Activated CD8-positive, alpha-beta memory T cell treated with anti-CD3 and anti-CD28 coated beads, Interleukin-2, amount 10 ng/mL, durations not matched to agents 7 days and 5 days (primary cell): ENCODE results near the gene KATNA1. TPM values are rescaled to one million over a fixed set of nuclear protein-coding genes. Genes with fewer than 3 reads are reported as not detected.

Experiments
- ATAC-seq: fragments of 150-1000 bp; cut with Tn5 transposase; one replicate; pipeline ENCODE4 v1.10.0; 2021; ENCODE audit warnings: moderate library complexity
- CTCF ChIA-PET: fragments of 350-600 bp; sonication (Branson Sonifier 250); formaldehyde crosslinking; loops from one replicate; lab custom pipeline; 2021; ENCODE audit warnings: antibody characterized with exemption; lab: Charles Lee
- DNase-seq: peaks from one replicate; pipeline ENCODE4 v3.0.0-alpha.2; 2020
- H3K27ac Mint-ChIP-seq: one replicate; pipeline ENCODE4 v1.8.0; 2021; ENCODE audit warnings: mild to moderate bottlenecking, mixed read lengths
- H3K27me3 Mint-ChIP-seq: one replicate; pipeline ENCODE4 v1.8.0; 2021; ENCODE audit warnings: mixed read lengths
- H3K36me3 Mint-ChIP-seq: one replicate; pipeline ENCODE4 v1.8.0; 2021; ENCODE audit warnings: mild to moderate bottlenecking, mixed read lengths
- H3K4me1 Mint-ChIP-seq: one replicate; pipeline ENCODE4 v1.8.0; 2021; ENCODE audit warnings: mixed read lengths
- H3K4me3 Mint-ChIP-seq: one replicate; pipeline ENCODE4 v1.8.0; 2021; ENCODE audit warnings: mild to moderate bottlenecking, moderate library complexity, mixed read lengths
- H3K9me3 Mint-ChIP-seq: one replicate; pipeline ENCODE4 v1.8.0; 2022; ENCODE audit warnings: low read depth, mixed read lengths
- total RNA-seq, 2 experiments: library from RNA; stranded (reverse); gene quantifications; one replicate each; pipeline ENCODE4 v1.2.3, GENCODE V29; 2021

KATNA1 gene
- total RNA-seq, 2 experiments from 2014 or later: 22.3 to 22.7 TPM

DNA sequence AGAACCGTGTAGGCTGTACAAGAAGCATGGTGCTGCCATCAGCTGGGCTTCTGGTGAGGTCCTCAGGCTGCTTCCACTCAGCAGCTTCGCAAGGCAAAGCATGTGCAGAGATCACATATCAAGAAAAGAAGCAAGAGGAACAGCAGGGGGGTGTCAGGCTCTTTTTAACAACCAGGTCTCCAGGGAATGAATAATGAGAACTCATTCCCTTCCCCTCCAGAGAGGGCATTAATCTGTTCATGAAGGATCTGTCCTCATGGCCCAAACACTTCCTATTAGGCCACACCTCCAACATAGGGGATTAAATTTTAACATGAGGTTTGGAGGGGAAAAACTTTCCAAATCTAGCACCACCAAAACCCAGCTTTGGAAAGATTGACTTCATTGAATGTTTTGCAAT is 62.4 kb downstream of the KATNA1 start:
- H3K4me3 Mint-ChIP-seq: no peak overlapping the region
- no peaks in the 10 kb centered on the region for H3K27me3 Mint-ChIP-seq
- DNase-seq (no peak), ATAC-seq (no peak)
- CTCF ChIA-PET: interaction anchor here (1.4 kb wide), 1 partner anchor 62 kb away, joined by 3 read pairs; the partner anchor contains the start of gene KATNA1
- H3K36me3 Mint-ChIP-seq: peaks cover 28% of the 10 kb centered on the region
- no peak overlapping the region for H3K27ac Mint-ChIP-seq
- H3K9me3 Mint-ChIP-seq: no peaks in the 10 kb centered on the region
- H3K4me1 Mint-ChIP-seq: no peaks in the 10 kb centered on the region

DNA sequence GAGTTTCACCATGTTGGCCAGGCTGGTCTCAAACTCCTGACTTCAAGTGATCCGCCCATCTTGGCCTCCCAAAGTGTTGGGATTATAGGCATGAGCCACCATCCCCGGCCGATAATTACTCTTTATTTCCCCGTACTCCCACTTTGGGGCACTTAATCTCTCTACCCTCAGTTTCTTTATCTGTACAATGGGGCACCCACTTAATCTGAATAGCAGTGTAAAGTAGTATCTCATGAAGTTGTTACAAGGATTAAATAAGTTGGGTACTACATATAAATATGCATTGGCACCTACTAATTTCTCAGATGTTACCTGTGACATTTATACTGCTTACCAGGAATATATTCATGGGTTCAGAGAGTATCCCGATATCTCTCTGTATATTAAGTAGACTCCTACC is 67.2 kb downstream of the KATNA1 start:
- Mint-ChIP-seq H3K4me1 (no peaks in the 10 kb centered on the region), H3K4me3 (no peak overlapping the region), H3K36me3 (peaks cover 28% of the 10 kb centered on the region), H3K27ac (no peak overlapping the region), H3K27me3 (no peaks in the 10 kb centered on the region), H3K9me3 (no peaks in the 10 kb centered on the region)
- CTCF ChIA-PET: no interaction called here
- DNase-seq (no peak), ATAC-seq (no peak)

DNA sequence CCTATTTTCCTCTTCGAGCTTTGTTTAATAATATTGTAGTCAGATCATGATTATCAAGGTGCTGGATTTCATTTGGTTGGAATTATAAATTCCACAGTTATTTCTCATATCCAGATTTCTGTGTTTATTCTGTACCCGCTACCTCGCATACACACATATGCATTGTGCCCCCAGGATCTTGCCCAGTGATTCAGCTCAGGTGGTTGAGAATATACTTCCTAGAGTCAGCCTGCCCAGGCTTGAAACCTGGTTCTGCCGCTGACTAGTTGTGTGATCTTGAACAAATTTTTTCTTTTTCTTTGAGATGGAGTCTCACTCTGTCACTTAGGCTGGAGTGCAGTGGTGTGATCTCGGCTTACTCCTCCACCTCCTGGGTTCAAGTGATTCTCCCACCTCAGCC is 67.6 kb downstream of the KATNA1 start:
- H3K27ac Mint-ChIP-seq: no peak overlapping the region
- CTCF ChIA-PET: no interaction called here
- no peak for ATAC-seq

DNA sequence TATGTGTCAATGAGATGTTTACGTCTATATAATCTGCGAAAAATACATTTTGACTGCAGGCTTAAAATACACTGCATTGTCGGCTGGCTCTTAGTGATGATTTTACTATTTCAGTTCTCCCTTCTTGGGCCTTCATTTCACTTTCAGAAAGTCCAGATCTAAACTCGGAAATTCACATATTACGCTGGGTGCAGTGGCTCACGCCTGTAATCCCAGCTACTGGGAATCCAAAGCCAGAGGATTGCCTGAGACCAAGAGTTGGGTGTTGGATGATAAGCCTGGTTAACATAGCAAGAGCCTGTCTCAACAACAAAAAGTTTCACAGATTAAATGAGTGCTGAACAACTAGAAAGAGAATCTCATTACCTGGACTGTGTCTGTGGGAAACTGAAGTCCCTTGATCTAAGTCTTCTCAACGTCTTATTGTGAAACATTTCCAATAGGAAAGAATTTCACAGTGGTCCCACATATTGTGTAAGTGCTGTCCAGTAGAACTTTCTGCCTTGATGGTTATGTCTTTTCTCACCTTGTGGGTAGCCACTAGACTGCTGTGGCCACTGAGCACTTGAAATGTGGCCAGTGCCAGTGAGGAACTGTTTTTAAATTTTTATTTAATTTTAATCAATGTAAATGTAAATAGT is 80.4 kb downstream of the KATNA1 start:
- Mint-ChIP-seq H3K4me3 (peak overlapping the region; percentile 5), H3K27ac (no peak overlapping the region), H3K4me1 (peaks cover 17% of the 10 kb centered on the region), H3K9me3 (no peaks in the 10 kb centered on the region), H3K36me3 (no peaks in the 10 kb centered on the region), H3K27me3 (peaks cover 6% of the 10 kb centered on the region)
- no peak for ATAC-seq
- CTCF ChIA-PET: interaction anchor here (8.9 kb wide), 1 partner anchor 19 kb away, joined by 90 read pairs; the partner anchor contains the start of gene PPIL4
- DNase-seq: no peak

More for the DNA sequence above, 67.6 kb downstream of the KATNA1 start:
- peaks cover 26% of the 10 kb centered on the region for H3K36me3 Mint-ChIP-seq
- no peaks in the 10 kb centered on the region for H3K9me3 Mint-ChIP-seq
- DNase-seq: no peak
- H3K27me3 Mint-ChIP-seq: no peaks in the 10 kb centered on the region
- H3K4me1 Mint-ChIP-seq: no peaks in the 10 kb centered on the region
- H3K4me3 Mint-ChIP-seq: no peak overlapping the region

DNA sequence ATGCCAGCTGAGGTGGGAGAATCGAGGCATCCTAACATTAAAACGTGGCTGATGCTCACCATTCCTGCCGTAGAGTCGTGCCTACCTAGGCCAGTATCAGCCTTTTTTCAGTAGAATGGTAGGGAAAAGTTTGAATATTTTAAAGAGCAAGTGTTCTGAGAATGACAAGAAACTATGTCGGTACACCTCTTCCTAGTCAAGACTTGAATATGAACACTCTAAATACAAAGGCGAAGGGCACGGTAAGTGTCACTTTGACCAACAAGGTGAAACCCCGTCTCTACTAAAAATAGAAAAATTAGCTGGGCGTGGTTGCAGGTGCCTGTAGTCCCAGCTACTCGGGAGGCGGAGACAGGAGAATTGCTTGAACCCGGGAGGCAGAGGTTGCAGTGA is 81.3 kb downstream of the KATNA1 start:
- H3K4me3 Mint-ChIP-seq: peak overlapping the region; percentile 92
- peaks cover 17% of the 10 kb centered on the region for H3K4me1 Mint-ChIP-seq
- no peak for ATAC-seq
- H3K27me3 Mint-ChIP-seq: peaks cover 6% of the 10 kb centered on the region
- DNase-seq: no peak
- peak overlapping the region; percentile 85 for H3K27ac Mint-ChIP-seq
- no peaks in the 10 kb centered on the region for H3K36me3 Mint-ChIP-seq
- CTCF ChIA-PET: interaction anchor here (8.9 kb wide), 1 partner anchor 19 kb away, joined by 90 read pairs; the partner anchor contains the start of gene PPIL4
- H3K9me3 Mint-ChIP-seq: no peaks in the 10 kb centered on the region

DNA sequence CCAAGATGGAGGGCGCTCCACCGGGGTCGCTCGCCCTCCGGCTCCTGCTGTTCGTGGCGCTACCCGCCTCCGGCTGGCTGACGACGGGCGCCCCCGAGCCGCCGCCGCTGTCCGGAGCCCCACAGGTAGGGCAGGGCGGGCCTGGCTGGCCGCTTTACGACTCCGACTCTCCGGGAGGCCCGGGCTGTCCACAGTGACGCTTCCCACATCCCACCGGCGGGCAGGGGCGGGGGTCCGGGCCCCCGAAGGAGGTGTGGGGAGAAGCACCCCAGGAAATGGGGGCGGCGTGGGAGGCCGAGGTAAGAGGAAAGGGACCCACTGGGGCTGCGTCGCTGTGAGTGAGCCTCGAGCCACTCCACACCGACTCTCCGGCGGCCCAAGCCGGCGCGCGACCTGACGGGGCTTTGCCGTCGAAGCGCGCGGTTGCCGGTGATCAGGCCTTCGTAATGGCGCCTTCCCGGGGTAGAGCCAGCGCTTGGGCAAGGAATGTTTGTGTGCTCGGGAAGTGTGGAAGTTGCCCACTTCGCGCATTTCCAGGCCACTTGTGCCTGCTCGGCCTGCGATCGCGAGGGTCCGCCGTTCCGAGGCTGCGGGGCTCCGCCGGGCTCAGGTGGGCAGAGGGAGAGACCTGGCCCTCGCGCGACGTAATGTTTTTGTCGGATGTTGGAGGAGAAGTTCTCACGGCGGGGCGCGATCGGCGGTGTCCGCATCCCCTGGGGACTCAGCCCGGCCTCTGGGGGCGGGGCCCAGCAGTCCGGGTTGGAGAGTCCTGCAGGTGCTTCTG is 81.9 kb downstream of the KATNA1 start:
- Mint-ChIP-seq H3K36me3 (no peaks in the 10 kb centered on the region), H3K9me3 (no peaks in the 10 kb centered on the region), H3K27me3 (peaks cover 6% of the 10 kb centered on the region), H3K27ac (peak overlapping the region; percentile 85), H3K4me3 (peak overlapping the region; percentile 92), H3K4me1 (peaks cover 17% of the 10 kb centered on the region)
- CTCF ChIA-PET: interaction anchor here (1.1 to 8.9 kb wide), 3 partner anchors 18 to 120 kb away, joined by 3 to 90 read pairs (median 4); partner anchors contain the start of gene PPIL4
- DNase-seq: peak; percentile 70
- peak; percentile 40 for ATAC-seq

DNA sequence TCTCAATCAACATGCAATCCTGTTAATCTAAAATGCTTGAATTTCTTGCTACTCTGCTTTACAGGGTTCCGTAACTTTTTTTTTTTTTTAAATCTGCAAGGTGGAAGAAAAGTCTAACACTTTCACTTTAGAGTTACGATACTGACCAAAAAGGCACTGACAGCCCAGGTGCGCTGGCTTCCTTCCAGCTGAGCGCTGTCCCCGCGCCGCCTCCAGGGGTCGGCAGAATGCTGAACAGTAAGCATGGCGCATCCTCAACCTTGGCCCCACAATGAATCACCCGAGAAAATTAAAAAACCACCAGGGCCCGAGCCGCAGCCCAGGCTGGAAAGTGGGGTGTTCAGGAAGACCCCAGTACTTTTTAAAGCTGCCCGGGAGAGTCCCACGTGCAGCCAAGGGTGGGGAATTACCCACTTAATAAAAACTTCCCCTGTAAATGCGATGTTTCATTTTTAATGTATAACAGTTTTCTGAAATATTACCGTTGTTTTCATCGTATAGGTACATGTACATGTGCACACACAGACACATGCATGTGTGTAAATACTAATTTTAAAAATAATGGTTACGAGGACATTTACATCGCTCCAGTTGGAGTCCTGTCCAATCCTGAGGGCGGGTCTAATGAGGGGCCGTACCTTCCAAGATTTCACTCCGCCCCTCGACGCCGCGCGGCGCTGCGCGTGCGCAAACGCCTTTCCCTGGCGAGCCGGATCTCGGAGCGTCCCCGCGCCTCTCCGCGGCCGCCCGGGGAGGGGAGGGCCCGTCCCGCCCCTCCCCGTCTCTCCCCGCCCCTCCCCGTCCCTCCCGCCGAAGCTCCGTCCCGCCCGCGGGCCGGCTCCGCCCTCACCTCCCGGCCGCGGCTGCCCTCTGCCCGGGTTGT is 82.7 kb downstream of the KATNA1 start, which contains the start of gene GINM1:
Gene GINM1 (plus strand): TSS at position 849 of the 883 bp plus-strand sequence. CDS start 40 bp downstream, outside the sequence.
- Mint-ChIP-seq H3K4me1 (peaks cover 17% of the 10 kb centered on the region), H3K4me3 (peak within 1 kb of the TSS; percentile 92), H3K27me3 (peaks cover 6% of the 10 kb centered on the region), H3K9me3 (no peaks in the 10 kb centered on the region), H3K27ac (peak within 1 kb of the TSS; percentile 85), H3K36me3 (no peaks in the 10 kb centered on the region)
- DNase-seq (peak; percentile 96), ATAC-seq (peak; percentile 92)
- CTCF ChIA-PET: interaction anchor here (0.9 to 8.9 kb wide), 9 partner anchors 12 to 151 kb away, joined by 3 to 90 read pairs (median 3); partner anchors contain the start of gene PPIL4

DNA sequence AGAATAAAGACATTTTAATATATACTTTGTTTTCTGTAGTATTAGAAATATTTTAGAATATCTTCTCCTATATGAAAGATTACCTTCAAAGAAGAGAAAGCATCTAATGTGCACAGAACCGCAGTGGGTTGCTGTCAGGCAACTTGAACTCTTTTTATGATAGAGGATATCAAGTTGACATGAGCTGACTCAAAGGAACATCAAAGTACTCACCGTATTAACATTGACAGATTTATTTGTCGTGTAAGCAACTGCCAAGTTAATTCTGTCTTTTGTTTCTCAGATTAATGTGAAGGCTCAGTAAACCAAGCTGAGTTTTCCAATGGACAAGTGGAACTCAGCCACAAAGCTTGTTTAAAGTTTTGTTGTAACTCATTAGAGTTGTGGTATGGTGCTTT is 84.6 kb downstream of the KATNA1 start:
- CTCF ChIA-PET: interaction anchor here (0.6 to 8.9 kb wide), 3 partner anchors 15 to 400 kb away, joined by 3 to 90 read pairs (median 4); partner anchors contain the start of genes PPIL4 and ULBP1
- no peak for ATAC-seq
- Mint-ChIP-seq H3K27me3 (peaks cover 19% of the 10 kb centered on the region), H3K9me3 (no peaks in the 10 kb centered on the region), H3K4me1 (peaks cover 17% of the 10 kb centered on the region), H3K27ac (no peak overlapping the region), H3K36me3 (no peaks in the 10 kb centered on the region), H3K4me3 (no peak overlapping the region)
- no peak for DNase-seq

DNA sequence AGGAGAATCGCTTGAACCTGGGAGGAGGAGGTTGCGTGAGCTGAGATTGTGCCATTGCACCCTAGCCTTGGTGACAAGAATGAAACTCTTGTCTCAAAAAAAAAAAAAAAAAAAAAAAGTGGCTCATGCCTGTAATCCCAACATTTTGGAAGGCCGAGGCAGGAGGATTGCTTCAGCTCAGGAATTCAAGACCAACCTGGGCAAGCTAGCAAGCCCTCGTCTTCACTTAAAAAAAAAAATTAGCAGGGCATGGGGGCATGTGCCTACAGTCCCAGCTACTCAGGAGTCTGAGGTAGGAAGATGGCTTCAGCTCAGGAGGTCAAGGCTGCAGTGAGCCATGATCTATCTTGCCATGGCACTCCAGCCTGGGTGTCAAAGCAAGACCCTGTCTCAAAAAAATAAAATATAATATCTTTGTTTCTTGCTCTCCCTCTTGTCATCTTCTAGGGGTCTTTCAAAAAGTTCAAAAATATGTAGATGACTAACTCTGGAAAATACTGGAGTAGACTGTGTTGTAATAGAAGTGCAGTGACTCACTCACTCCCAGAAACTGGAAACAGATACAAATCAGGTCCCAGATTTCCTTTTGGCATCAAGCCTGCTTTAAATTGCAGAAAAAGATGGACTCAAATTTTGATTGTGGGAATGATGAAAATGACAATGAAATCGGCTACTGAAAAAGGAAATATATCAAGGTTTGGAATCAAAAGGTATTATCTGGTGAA is 85.1 kb downstream of the KATNA1 start:
- no peak for ATAC-seq
- H3K9me3 Mint-ChIP-seq: no peaks in the 10 kb centered on the region
- H3K4me3 Mint-ChIP-seq: no peak overlapping the region
- no peak overlapping the region for H3K27ac Mint-ChIP-seq
- H3K36me3 Mint-ChIP-seq: no peaks in the 10 kb centered on the region
- H3K27me3 Mint-ChIP-seq: peaks cover 23% of the 10 kb centered on the region
- CTCF ChIA-PET: interaction anchor here (2.1 to 8.9 kb wide), 2 partner anchors 15 to 48 kb away, joined by 4 to 90 read pairs; partner anchors contain the start of gene PPIL4
- DNase-seq: no peak
- H3K4me1 Mint-ChIP-seq: peaks cover 17% of the 10 kb centered on the region

DNA sequence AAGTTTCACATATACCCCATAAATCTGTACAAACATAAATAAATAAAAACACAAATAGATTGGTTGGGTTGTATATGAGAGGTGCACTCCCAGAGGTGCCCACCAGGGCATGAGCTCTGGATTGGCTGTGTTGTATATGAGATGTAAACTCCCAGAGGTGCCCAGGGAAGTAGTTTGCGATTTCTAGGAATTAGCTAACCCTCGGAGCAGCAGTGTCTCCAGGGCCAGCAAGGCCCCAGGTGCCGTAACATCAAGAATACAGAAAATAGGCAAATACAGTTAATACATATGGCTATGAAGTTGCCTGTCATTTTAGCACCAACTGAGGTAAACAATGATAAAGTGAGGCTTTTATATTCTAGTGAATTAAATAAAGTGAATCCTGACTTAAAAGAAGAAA is 87.8 kb downstream of the KATNA1 start:
- peak; percentile 31 for ATAC-seq
- no peak overlapping the region for H3K4me3 Mint-ChIP-seq
- H3K4me1 Mint-ChIP-seq: peaks cover 6% of the 10 kb centered on the region
- H3K9me3 Mint-ChIP-seq: no peaks in the 10 kb centered on the region
- CTCF ChIA-PET: interaction anchor here (0.8 to 8.9 kb wide), 3 partner anchors 10 to 126 kb away, joined by 3 to 90 read pairs (median 4); partner anchors contain the start of gene PPIL4
- H3K36me3 Mint-ChIP-seq: no peaks in the 10 kb centered on the region
- H3K27ac Mint-ChIP-seq: no peak overlapping the region
- peaks cover 39% of the 10 kb centered on the region for H3K27me3 Mint-ChIP-seq
- peak; percentile 49 for DNase-seq

DNA sequence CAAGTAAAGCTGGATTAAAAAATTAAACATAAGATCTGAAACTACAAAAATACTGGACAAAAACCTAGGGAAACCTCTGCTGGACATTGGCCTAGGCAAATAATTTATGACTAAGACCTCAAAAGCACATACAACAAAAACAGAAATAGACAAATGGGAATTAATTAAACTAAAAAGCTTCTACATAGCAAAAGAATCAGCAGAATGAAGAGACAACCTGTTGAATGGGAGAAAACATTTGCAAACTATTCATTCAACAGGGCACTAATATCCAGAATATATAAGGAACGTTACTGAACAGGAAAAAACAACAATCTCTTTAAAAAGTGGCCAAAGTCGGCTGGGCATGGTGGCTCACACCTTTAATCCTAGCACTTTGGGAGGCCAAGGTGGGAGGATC is 89.1 kb downstream of the KATNA1 start:
- DNase-seq (no peak), ATAC-seq (no peak)
- H3K4me3 Mint-ChIP-seq: no peak overlapping the region
- no peak overlapping the region for H3K27ac Mint-ChIP-seq
- no peaks in the 10 kb centered on the region for H3K4me1 Mint-ChIP-seq
- CTCF ChIA-PET: interaction anchor here (1.0 to 1.1 kb wide), 2 partner anchors 12 to 13 kb away, joined by 3 to 4 read pairs; partner anchors contain the start of gene PPIL4
- no peaks in the 10 kb centered on the region for H3K9me3 Mint-ChIP-seq
- H3K27me3 Mint-ChIP-seq: peaks cover 51% of the 10 kb centered on the region
- no peaks in the 10 kb centered on the region for H3K36me3 Mint-ChIP-seq

DNA sequence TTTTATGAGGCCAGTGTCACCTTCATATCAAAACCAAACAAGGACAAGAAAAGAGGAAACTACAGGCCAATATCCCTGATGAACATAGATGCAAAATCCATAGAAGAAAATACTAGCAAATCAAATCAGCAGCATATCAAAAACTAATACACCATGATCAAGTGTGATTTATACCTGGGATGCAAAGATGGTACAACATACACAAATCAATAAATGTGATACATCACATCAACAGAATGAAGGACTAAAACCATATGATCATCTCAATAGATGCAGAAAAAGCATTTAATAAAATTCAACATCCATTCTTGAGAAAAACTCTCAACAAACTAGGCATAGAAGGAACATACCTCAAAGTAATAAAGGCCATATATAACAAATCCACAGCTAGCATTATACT is 90.5 kb downstream of the KATNA1 start:
- H3K36me3 Mint-ChIP-seq: no peaks in the 10 kb centered on the region
- ATAC-seq: no peak
- DNase-seq: no peak
- CTCF ChIA-PET: no interaction called here
- no peak overlapping the region for H3K27ac Mint-ChIP-seq
- H3K9me3 Mint-ChIP-seq: no peaks in the 10 kb centered on the region
- H3K4me1 Mint-ChIP-seq: no peaks in the 10 kb centered on the region
- H3K4me3 Mint-ChIP-seq: no peak overlapping the region
- peaks cover 56% of the 10 kb centered on the region for H3K27me3 Mint-ChIP-seq
